Uterus (tissue), 2 donors: Measurements from ENCODE around the gene CPOX.

Source experiments
- POLR2A ChIP-seq, 2 donors: fragments of 450-650 bp; IDR thresholded peaks; one replicate each; pipeline ENCODE4 v1.6.1; 2016; ENCODE audit warnings: antibody characterized with exemption in 2 of 2, mild to moderate bottlenecking in 1 of 2, moderate library complexity in 1 of 2
- TF ChIP-seq, protein P1 (sequence below), 4 experiments: fragments of 200-600 bp in 2 of 4; fragments of 450-650 bp in 2 of 4; sonication (generic) in 2 of 4; IDR thresholded peaks; one replicate each; pipeline ENCODE4 v1.5.1; 2016 to 2019; ENCODE audit warnings: antibody characterized with exemption in 4 of 4, mild to moderate bottlenecking in 2 of 4, moderate library complexity in 1 of 4

DNA sequence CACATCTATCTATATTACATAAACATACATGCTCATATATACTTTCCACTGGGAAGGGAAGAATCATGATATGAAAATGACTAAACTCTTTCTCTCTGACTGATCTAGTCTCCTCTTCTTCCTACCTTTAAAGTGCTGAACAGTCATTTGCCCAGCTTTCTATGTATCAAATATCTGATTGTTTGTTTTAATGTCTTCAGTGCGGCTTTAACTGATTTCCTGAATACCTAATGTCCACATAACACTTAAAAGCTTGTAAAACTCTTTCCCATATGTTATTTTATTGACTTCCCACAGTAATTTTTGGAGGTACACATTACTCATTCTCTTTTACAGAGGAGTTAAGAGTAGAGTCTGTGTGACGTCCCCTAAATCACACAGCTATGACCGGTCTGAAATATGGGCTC is 28.2 kb downstream of the CPOX start:
- no peak for TF ChIP-seq POLR2A (IDR thresholded peaks at IDR 0.05)
- TF ChIP-seq, protein P1, sequence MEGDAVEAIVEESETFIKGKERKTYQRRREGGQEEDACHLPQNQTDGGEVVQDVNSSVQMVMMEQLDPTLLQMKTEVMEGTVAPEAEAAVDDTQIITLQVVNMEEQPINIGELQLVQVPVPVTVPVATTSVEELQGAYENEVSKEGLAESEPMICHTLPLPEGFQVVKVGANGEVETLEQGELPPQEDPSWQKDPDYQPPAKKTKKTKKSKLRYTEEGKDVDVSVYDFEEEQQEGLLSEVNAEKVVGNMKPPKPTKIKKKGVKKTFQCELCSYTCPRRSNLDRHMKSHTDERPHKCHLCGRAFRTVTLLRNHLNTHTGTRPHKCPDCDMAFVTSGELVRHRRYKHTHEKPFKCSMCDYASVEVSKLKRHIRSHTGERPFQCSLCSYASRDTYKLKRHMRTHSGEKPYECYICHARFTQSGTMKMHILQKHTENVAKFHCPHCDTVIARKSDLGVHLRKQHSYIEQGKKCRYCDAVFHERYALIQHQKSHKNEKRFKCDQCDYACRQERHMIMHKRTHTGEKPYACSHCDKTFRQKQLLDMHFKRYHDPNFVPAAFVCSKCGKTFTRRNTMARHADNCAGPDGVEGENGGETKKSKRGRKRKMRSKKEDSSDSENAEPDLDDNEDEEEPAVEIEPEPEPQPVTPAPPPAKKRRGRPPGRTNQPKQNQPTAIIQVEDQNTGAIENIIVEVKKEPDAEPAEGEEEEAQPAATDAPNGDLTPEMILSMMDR (IDR thresholded peaks at IDR 0.05): no peak
